GM10248 (cell line): ENCODE measurements around the gene FOXO1.

Experiments used
- CTCF ChIA-PET: fragments of 300-600 bp; sonication (Branson Sonifier 250); formaldehyde crosslinking; extraction: SDS; loops from one replicate; lab custom pipeline; 2021; ENCODE audit warnings: antibody characterized with exemption; lab: Yijun Ruan, JAX
- POLR2A ChIA-PET: fragments of 350-650 bp; sonication (Branson Sonifier 250); formaldehyde crosslinking; extraction: SDS; loops from one replicate; lab custom pipeline; 2020; ENCODE audit warnings: antibody characterized with exemption; lab: Yijun Ruan, JAX
- DNase-seq: peaks from one replicate; pipeline ENCODE4 v3.0.0; 2012; ENCODE audit errors: extremely low spot score
- CTCF ChIP-seq: IDR thresholded peaks from 2 replicates; pipeline ENCODE4 v1.5.1; 2012; ENCODE audit warnings: mild to moderate bottlenecking, low read depth; ENCODE audit errors: extremely low read depth, missing control alignments, control extremely low read depth

The FOXO1 gene

DNA sequence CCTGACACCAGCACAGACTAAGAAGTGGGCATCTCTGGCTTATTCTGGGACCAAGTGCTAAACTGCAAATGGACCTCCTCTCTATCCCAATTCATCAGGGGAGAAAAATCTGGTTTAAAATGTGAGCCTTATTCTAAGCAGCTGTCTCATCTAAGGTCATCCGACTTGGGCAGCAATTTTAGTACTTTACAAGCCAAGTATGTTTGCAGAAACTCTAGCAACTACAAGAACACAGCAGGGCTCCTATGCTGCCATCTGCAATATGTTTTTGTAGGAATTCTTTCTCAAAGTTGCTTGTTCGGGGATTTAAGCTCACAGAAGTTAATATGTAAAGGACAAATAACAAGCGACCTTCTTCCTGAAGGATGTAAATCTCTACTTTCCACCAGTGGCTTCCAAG is 113.1 kb downstream of the FOXO1 start:
- TF ChIP-seq CTCF, result no peak
- DNase-seq, result no peak
- ChIA-PET CTCF (interaction anchor here (1.0 to 2.3 kb wide), 4 partner anchors 8 to 19 kb away, joined by 3 to 5 read pairs (median 3); no protein-coding TSS in a partner anchor), POLR2A (no interaction called here)

GRCh38 chr13:40552895-40553294 is 113.5 kb downstream of the FOXO1 start:
- ChIA-PET CTCF (interaction anchor here (1.0 to 2.3 kb wide), 3 partner anchors 10 to 19 kb away, joined by 3 to 5 read pairs (median 3); no protein-coding TSS in a partner anchor), POLR2A (no interaction called here)
- no peak for DNase-seq
- no peak for TF ChIP-seq CTCF

DNA sequence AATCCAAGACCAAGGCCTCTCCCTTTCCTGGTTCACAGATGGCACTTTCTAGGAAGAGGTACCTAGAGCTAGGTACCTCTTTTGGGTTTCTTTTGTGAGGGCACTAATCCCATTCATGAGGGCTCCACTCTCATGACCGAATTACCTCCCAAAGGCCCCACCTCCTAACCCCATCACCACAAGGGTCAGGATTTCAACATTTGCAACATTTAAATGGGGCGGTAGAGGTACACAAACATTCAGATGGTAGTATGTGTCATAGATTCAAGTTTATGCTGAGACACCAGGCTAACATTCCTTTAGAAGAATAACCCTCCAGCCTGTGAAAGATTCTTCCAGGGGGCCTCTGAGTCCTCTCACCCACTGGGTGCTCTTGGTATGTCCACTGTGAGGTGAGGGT is 116.3 kb downstream of the FOXO1 start:
- CTCF ChIA-PET, result interaction anchor here (1.2 kb wide), 1 partner anchor 9 kb away, joined by 3 read pairs; no protein-coding TSS in a partner anchor
- TF ChIP-seq CTCF, result no peak
- DNase-seq, result no peak
- POLR2A ChIA-PET, result no interaction called here

DNA sequence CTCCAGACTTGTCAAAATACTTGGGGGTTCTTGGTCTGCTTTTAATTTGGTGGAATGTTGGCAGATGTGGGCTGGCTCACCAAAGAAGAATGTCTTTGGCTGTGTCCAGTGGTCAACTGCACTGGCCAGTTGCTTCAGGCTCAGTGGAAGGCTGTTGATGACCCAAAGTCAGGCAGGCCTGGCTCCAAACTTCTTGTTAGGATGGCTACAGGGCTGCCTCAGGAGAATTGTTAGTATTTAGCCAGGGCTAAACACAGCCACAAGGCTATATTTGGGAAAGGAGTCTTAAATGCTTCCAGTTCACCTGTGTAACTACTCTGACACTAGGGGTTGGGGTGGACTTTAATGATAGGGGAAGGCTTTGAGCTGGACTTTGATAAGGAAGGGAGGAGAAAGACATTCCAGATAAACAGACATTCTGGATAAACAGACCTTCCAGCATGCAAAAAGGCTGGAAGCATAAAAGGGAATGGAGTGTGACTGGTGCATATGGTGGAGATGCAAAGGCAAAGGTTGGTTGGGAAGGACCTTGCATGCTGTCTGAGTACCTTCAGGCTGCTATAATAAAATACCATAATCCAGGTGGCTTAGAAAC is 116.8 kb downstream of the FOXO1 start:
- POLR2A ChIA-PET, result no interaction called here
- CTCF ChIA-PET, result interaction anchor here (1.3 to 1.6 kb wide), 2 partner anchors 13 to 14 kb away, joined by 3 to 4 read pairs; no protein-coding TSS in a partner anchor
- TF ChIP-seq CTCF, result no peak

GRCh38 chr13:40547591-40548315 is 118.7 kb downstream of the FOXO1 start:
- no peak for DNase-seq
- POLR2A ChIA-PET, result no interaction called here
- CTCF ChIA-PET, result interaction anchor here (0.9 to 1.6 kb wide), 5 partner anchors 10 to 20 kb away, joined by 3 to 4 read pairs (median 3); no protein-coding TSS in a partner anchor
- no peak for TF ChIP-seq CTCF

More for the DNA sequence above, 116.8 kb downstream of the FOXO1 start:
- DNase-seq, result no peak

DNA sequence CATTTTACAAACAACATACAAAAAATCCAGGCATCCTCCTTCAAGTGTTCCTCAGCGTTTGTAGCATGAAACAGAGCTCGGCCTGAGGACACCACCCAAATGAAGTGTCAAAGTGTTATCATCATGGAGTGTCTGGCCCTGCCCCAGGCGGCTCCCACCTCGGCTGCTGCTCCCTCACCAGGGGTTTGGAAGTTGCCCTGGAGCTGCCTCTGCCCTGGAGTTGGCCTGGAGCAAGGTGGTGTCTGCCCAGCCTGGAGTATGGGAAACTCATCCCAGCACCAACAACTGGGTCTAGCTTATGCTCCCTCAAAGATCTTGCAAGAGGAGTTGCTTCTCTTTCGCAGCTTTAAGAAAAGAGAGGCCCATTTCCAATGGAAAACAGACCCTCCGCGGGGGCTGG is 120.4 kb downstream of the FOXO1 start:
- POLR2A ChIA-PET, result no interaction called here
- CTCF ChIA-PET, result interaction anchor here (1.2 kb wide), 1 partner anchor 11 kb away, joined by 4 read pairs; no protein-coding TSS in a partner anchor
- no peak for DNase-seq
- no peak for TF ChIP-seq CTCF
